ENCODE data around the gene TRIM14.

GRCh38 chr9:98144631-98145030 is 25.6 kb upstream of the TRIM14 start:
- no peak for TF ChIP-seq POLR2AphosphoS5 (IDR thresholded peaks at IDR 0.05; ENCODE audit: borderline replicate concordance, low read depth, low read length)
- TF ChIP-seq EZH2 (IDR thresholded peaks at IDR 0.05) = no peak
- TF ChIP-seq FOXP2 (optimal IDR thresholded peaks at IDR 0.05; ENCODE audit: control extremely low read depth, extremely low read length, insufficient read depth) = no peak
